K562 (cell line): ENCODE results near the gene CTF1. TPM values are rescaled to one million over a fixed set of nuclear protein-coding genes. Genes with fewer than 3 reads are reported as not detected.

ENCODE experiments used
- ARHGAP35 ChIP-seq: fragments of 450-650 bp; IDR thresholded peaks from 2 replicates; pipeline ENCODE4 v1.6.1; 2018; ENCODE audit not compliant: partially characterized antibody
- CAMTA2 ChIP-seq: fragments of 250-450 bp; sonication (Bioruptor Pico); conservative IDR thresholded peaks from 2 replicates; pipeline ENCODE4 v1.5.1; 2022
- CHD4 ChIP-seq: fragments of 200-600 bp; sonication (generic); IDR thresholded peaks from 3 replicates; pipeline ENCODE4 v1.6.1; 2012; ENCODE audit warnings: low read depth, mild to moderate bottlenecking, mixed read lengths, low read length, inconsistent platforms; ENCODE audit not compliant: insufficient read depth, insufficient replicate concordance, poor library complexity, severe bottlenecking
- FOXA1 ChIP-seq: fragments of 450-650 bp; IDR thresholded peaks from 2 replicates; pipeline ENCODE4 v1.6.1; 2016; ENCODE audit warnings: mild to moderate bottlenecking, borderline replicate concordance
- GTF2A2 ChIP-seq: IDR thresholded peaks from 2 replicates; pipeline ENCODE4 v1.6.1; 2016; ENCODE audit warnings: mild to moderate bottlenecking, missing genetic modification characterization, missing compliant biosample characterization
- KHSRP ChIP-seq: fragments of 450-650 bp; IDR thresholded peaks from 2 replicates; pipeline ENCODE4 v1.6.1; 2017
- MEIS2 ChIP-seq: fragments of 450-650 bp; IDR thresholded peaks from 2 replicates; pipeline ENCODE4 v1.6.1; 2014; ENCODE audit warnings: mild to moderate bottlenecking; ENCODE audit not compliant: partially characterized antibody
- MTA1 ChIP-seq: fragments of 450-650 bp; IDR thresholded peaks from 2 replicates; pipeline ENCODE4 v1.6.1; 2017; ENCODE audit warnings: borderline replicate concordance
- PKNOX1 ChIP-seq: fragments of 450-650 bp; IDR thresholded peaks from 2 replicates; pipeline ENCODE4 v1.6.1; 2016
- REST ChIP-seq, 2 experiments: fragments of 450-650 bp; formaldehyde crosslinking in 1 of 2; IDR thresholded peaks; 2 replicates each; pipeline versions ENCODE4 v1.4.0 to v1.6.1; 2014 to 2020; ENCODE audit warnings: mild to moderate bottlenecking in 2 of 2, borderline replicate concordance in 1 of 2, low read depth in 1 of 2
- SPI1 ChIP-seq: IDR thresholded peaks from 2 replicates; pipeline ENCODE4 v1.6.1; 2011; ENCODE audit warnings: low read depth, low read length, control low read depth, borderline replicate concordance
- XRCC3 ChIP-seq: fragments of 450-650 bp; IDR thresholded peaks from 2 replicates; pipeline ENCODE4 v1.6.1; 2017; ENCODE audit warnings: mild to moderate bottlenecking, moderate library complexity
- ZNF146 ChIP-seq: IDR thresholded peaks from one replicate; pipeline ENCODE4 v1.6.1; 2018; ENCODE audit warnings: missing compliant biosample characterization; ENCODE audit not compliant: unreplicated experiment
- ZNF24 ChIP-seq: fragments of 450-650 bp; IDR thresholded peaks from 2 replicates; pipeline ENCODE4 v1.6.1; 2016
- ZNF41 ChIP-seq: fragments of 250-450 bp; sonication (Bioruptor Pico); conservative IDR thresholded peaks from 2 replicates; pipeline ENCODE4 v1.4.0; 2020; ENCODE audit warnings: mild to moderate bottlenecking
- ZNF436 ChIP-seq: fragments of 250-450, 450-650 bp; sonication (Bioruptor Pico); formaldehyde crosslinking; IDR thresholded peaks from 2 replicates; pipeline ENCODE4 v1.7.0; 2020; ENCODE audit warnings: mild to moderate bottlenecking
- ZNF586 ChIP-seq: fragments of 450-650 bp; formaldehyde crosslinking; conservative IDR thresholded peaks from 2 replicates; pipeline ENCODE4 v1.4.0; 2020; ENCODE audit warnings: mild to moderate bottlenecking, moderate library complexity
- ZNF589 ChIP-seq: fragments of 200-800 bp; sonication (Bioruptor generic); IDR thresholded peaks from 2 replicates; pipeline ENCODE4 v1.6.1; 2016; ENCODE audit warnings: low read depth, missing genetic modification characterization, missing compliant biosample characterization
- polyA plus RNA-seq, 8 experiments: library from polyadenylated mRNA; depleted of rRNA in 4 of 8; stranded (reverse) in 5 of 8; unstranded in 3 of 8; fragments of >200 nt; fragmentation: Nextera tagmentation in 2 of 8; fragmentation: Illumina TruSeq in 1 of 8; extraction: Ambion mirVana in 2 of 8; extraction: Trizol in 1 of 8; gene quantifications; 2 replicates each; pipeline versions ENCODE4 v1.2.1 to v1.2.3, GENCODE V29; 2011 to 2014; ENCODE audit warnings: inconsistent platforms in 1 of 8, missing spikeins in 1 of 8
- total RNA-seq, 7 experiments: library from RNA; depleted of rRNA in 6 of 7; stranded (reverse); fragments of >200 nt in 6 of 7; fragmentation: Illumina TruSeq in 2 of 7; extraction: Trizol in 2 of 7; gene quantifications; 2 replicates each; pipeline versions ENCODE4 v1.2.1 to v1.2.3, GENCODE V29; 2011 to 2021; ENCODE audit warnings: low replicate concordance in 1 of 7
- TF ChIP-seq, protein P1 (sequence below): fragments of 250-450 bp; sonication (Bioruptor Pico); IDR thresholded peaks from 2 replicates; pipeline ENCODE4 v1.8.0; 2022; ENCODE audit warnings: inconsistent platforms

Gene CTF1
- total and polyA plus RNA-seq, 9 of the 15 experiments (the other 6 are each of a cell fraction or from before 2014, with no cell fraction given), result 0.24 to 2.5 (median 0.44) TPM

DNA sequence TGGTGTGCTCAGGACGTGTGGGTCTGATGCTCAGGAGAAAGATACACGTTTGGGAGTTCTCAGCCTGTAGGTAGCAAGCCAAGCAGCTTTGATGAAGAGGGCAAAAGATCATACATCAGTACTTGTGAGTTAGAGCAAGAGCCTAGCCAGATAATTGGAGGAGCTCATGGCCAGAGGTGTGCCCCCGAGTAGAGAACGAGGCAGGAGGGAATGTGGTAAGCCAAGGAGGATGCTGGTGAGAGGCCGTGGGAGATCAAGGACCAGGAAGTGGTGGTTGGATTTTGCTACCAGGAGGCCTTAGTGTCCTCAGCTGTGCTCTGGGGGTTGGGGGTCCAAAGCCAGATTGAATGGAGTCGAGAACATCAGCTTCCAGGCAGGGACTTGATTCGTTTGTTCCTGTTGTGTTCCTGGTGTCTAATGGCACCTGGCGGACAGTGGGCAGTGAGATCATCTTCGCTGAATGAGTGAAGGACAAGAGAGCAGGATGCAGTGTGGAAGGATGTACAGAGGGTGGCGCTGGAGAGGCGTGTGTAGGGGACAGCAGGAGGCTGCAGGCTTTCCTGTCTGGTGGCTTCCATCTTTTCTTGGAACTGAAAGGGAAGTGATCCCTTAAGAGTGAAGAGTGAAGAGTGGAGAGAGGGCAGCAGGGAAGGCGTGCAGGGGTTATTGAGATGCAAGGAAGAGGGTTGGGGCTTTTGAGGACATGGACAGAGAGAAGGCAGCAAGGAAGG, 38.6 kb downstream of the CTF1 start (continued):
- TF ChIP-seq REST (IDR thresholded peaks at IDR 0.05; ENCODE audit: borderline replicate concordance), result peak; percentile 68; the same call in 1 of the 2 replicates
- no peak for TF ChIP-seq REST (CRISPR knock-in tag; IDR thresholded peaks at IDR 0.05; ENCODE audit: low read depth)
- no peak for TF ChIP-seq ZNF436
- TF ChIP-seq KHSRP, result no peak
- no peak for TF ChIP-seq ZNF589
- TF ChIP-seq CAMTA2 (CRISPR knock-in tag), result no peak
- TF ChIP-seq SPI1, result peak; percentile 40; the same call in 1 of the 2 replicates
- no peak for TF ChIP-seq GTF2A2 (tag)
- peak; percentile 97 for TF ChIP-seq ZNF24
- no peak for TF ChIP-seq MTA1
- TF ChIP-seq MEIS2, result peak; percentile 50
- no peak for TF ChIP-seq FOXA1
- TF ChIP-seq CHD4, result no peak
- TF ChIP-seq XRCC3, result no peak
- TF ChIP-seq, protein P1, sequence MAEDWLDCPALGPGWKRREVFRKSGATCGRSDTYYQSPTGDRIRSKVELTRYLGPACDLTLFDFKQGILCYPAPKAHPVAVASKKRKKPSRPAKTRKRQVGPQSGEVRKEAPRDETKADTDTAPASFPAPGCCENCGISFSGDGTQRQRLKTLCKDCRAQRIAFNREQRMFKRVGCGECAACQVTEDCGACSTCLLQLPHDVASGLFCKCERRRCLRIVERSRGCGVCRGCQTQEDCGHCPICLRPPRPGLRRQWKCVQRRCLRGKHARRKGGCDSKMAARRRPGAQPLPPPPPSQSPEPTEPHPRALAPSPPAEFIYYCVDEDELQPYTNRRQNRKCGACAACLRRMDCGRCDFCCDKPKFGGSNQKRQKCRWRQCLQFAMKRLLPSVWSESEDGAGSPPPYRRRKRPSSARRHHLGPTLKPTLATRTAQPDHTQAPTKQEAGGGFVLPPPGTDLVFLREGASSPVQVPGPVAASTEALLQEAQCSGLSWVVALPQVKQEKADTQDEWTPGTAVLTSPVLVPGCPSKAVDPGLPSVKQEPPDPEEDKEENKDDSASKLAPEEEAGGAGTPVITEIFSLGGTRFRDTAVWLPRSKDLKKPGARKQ, result no peak
- TF ChIP-seq ZNF586, result no peak
- TF ChIP-seq ARHGAP35, result no peak
- no peak for TF ChIP-seq ZNF41 (CRISPR knock-in tag)
- TF ChIP-seq ZNF146 (CRISPR knock-in tag), result no peak
- TF ChIP-seq PKNOX1, result peak; percentile 63
